ENCODE results near the gene BRD3OS.
A peak's percentile ranks its signal among the peaks of the same experiment; 100 is the strongest.

BRD3OS gene, protein sequence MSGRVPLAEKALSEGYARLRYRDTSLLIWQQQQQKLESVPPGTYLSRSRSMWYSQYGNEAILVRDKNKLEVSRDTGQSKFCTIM

DNA sequence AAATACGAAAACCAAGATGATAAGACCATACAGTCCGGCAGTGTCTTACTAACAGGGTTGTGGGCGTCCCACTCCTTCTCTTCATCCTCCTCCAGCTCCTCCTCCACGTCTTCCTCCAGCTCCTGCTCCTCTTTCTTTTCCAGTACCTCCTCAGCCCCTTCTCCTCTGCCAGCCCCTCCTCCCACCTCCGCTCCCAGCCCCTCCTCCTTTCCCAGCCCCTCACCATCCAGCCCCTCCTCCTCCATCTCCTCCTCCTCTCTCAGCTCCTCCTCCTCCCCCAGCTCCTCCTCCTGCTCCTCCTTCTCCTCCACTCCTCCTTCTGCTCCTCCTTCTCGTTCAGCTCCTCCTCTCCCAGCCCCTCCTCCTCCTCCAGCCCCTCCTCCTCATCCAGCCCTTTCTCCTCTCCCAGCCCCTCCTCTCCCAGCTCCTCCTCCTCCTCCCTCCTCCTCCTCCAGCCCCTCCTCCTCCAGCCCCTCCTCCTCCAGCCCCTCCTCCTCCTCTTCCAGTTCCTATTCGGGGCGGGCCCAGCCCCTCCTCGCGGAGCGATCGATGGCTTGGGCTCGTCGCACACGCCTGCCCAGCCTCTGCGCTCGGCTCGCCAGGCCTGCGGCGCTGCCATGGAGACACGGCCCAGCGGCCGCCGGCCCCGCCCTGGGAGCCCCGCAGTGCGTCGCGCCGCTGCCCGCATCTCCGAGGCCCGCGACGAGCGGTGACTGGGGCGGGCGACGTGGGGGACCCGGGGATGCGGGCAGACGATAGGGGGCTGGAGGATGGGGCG is at the start of gene BRD3OS:
BRD3OS (plus strand) TSS at position 654 of the 778 bp plus-strand sequence. CDS start 1,267 bp downstream, outside the sequence.
- peak; percentile 89 for DNase-seq (ENCODE audit: low read depth)

DNA sequence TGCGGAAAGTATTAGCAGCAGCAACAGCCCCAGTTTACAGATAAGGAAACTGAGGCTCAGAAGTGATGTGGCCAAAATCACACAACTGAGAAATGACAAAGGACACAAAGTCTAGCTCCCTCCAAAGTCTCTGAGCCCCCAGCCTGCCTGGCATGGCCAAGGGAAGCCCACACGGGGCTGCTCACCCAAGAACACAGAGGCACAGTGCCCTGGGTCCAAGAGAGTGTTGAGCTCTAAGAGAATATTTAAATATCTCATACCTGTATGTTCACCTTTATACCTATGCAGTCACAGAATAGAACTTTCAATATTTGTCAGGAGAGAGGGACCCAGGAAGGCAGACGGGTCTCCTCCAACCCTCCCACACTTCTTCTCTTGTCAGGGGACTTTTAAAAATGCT is 49.8 kb upstream of the BRD3OS start:
- no peak for DNase-seq (ENCODE audit: low read depth)

DNA sequence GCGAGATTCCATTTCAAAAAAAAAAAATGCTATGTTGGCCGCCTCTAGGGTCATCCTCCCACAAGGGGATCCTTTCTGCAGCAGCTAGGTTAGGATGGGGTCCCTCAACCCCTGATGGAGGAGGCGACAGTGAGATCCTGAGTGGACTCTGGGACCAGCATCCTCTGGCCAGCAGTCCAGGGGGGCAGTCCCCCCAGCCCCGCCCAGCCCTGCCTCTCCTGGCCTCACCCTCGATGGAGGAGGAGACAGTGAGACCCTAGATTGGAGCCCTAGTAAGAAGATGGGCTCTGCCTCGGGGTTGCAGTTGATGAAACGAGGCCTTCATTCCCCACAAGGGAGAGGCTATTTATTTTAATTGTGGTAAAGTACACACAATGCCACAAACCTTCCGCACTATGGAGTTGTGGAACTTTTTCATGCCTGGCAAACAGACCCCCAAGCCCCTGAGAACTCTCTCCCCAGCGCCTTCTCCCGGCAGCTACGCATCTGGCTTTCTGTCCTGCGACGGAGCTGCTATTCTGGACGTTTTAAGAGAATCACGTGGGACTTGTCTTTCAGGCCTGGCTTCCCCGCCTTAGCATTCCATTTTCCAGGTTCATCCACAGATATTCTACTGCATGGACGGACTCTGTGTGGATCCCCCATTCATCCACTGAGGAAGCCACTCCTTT is 49.0 kb upstream of the BRD3OS start:
- DNase-seq (ENCODE audit: low read depth): no peak

DNA sequence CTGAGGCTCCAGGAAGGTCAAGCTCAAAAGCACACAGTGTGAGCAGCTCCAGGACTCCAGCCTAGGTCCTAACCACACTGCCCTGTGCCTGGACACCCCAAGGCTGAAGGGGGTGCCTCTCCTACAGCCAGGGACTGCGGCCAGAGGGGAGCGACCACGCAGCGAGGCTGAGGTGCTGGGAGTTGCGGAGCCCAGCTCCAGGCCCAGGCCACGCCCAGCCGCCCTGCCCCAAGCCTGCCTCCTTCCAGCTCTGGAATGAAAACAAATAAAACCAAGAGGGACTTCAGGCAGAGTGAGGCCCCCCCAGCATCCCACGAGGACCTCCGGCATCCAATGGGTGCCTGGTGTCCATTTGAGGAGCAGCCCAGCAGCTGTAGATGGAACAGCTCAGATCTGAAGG is 48.4 kb upstream of the BRD3OS start:
- no peak for DNase-seq (ENCODE audit: low read depth)

DNA sequence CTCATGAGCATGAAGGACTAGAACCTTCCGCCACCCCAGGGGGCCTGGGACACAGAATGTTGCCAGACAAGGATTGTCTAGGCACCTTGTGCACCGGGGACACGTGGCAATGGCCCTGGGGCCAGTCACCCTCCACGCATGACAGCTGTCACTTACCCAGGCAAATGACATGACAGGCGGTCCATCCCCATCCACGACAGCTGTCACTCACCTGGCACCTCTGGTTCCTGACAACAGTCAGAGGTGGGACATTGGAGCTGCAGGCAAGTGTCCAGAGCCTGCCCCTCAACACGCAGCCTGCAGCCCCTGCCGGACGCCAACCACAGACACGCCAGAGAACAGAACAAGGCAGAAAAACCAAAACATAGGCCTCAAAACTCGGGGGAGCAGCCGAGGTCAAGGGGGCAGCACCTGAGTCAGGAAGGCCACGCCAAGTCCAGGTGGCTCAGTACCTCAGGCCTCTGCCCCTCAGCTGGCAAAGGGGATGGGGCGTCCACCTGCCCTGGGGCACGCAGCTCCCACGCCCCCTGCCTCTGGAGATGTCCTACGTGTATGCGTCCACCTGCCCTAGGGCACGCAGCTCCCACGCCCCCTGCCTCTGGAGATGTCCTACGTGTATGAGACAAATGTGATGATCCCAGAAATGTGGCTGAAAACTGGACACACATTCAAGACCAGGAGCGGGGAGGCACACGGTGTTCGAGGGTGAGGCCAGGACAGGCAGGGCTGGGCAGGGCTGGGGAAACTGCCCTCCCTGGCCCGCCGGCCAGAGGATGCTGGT is 47.7 kb upstream of the BRD3OS start:
- DNase-seq (ENCODE audit: low read depth): no peak

DNA sequence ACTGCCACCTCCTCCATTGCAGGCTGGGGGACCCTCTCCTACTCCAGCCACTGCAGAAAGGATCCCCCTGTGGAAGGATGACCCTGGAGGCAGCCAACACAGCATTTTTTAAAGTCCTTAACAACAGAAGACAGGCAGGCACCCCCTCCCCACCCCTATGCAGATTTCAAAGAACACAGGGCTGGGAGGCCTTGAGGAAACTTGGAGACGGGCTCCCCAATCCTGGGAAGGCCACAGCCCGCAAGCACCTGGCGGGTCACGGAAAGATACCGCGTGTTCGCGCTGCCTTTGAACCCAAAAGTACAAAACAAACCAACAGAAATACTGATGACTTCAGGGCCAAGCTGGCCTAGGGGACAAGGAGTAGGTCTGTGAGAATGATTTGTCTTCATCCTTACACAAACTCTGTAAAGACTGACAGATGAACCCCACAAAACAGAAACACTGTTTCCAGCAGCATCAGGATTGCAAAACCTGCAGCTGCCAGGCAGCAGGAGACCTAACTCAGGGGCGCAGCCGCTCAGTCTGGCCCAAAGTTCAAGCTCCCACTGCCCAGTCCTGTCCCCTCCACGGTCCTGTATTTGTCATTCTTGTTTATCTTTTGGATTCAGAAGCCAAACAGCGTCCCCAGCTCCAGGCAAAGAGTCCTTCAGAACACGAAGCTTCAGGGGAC is 46.9 kb upstream of the BRD3OS start:
- DNase-seq (ENCODE audit: low read depth): no peak

DNA sequence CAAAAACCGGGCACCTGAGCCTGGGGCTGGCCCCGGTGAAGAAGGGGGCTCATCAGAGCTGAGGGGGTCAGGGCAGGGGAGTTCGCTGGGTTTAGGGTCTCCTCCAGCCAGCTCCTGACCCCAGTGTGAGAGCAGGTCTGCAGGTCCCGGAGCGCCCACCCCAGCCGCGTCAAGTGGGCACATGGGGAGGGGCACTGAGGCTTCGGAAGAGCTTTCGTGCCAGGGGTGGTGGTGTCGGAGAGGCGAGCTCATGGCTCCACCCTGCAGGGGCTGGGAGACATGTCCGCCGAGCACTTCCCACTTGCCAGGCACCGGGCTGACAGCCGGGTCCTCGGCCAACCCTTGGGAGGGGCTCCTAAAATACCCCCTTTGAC is 46.4 kb upstream of the BRD3OS start:
- DNase-seq (ENCODE audit: low read depth): no peak

DNA sequence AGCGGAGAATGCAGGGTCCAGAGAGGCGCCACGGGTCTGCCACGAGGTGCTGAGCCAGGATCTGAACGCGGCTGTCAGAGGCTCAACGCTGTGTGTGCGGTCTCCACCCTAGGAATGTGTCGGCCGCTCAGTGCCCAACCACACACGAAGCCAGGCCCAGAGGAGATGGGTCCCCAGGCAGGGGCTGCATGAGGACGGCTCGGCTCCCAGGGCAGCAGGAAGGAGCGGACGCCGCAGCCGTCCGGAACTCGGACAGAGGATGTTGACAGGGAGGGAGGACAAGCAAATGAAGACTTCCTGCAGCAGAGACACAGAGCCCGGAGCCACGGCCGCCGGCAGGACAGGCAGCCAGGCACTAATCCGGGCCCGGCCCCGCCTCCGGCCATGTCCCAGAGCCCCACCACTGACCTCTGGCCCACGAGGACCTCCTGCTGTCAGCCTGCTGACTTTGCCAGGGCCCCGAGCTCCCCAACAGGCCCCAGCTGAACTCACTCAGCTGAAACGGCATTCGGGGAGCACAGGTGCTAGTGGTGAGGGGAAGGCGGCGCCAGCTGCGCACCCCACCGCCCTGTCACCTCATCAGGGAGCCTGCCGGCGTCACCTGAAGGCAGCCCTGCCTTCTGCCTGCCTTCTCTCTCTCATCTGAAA is 45.9 kb upstream of the BRD3OS start:
- DNase-seq (ENCODE audit: low read depth): no peak

DNA sequence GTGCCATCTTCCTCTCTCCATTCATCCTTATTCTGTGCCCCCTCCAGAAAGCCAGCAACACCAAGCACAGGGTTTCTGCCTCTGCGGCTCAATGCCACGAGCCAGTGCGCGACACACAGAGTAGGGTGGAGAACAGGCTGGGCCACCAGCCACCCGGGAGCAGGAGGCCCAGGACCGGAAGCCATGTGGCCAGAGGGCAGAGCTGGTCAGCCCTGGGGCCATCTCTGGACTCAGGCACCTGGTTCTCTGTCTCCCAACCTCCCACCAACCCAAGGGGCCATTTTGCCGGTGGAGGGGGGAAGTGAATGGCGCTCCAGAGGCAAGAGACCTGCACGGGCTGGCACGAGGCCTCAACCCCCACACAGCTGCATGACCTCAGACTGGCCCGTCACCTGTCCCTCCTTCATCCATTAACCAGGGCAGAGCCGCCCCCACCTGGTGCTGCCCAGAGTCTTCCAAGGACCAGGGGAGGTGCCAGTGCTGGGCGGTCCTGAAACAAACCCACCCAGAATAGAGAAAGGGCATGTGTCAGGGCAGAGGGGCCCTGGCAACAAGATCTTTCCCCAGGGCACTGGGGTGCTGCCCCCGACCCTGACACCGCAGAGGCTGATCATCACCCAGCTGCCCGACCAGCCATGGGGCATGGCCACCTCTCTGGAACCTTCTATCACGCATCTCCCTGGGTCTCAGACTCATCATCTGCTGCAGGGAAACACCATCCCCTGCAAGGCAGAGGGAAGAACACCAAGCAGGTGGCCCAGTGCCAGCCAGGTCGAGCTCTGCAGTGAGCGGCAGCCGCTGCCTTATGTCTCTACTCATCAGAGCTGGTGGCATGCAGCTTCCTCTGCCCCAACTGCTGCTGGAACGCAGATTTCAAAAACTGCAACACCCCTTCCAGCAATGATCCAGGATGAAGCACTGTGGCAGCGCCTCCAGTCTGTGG is 45.1 kb upstream of the BRD3OS start:
- no peak for DNase-seq (ENCODE audit: low read depth)

DNA sequence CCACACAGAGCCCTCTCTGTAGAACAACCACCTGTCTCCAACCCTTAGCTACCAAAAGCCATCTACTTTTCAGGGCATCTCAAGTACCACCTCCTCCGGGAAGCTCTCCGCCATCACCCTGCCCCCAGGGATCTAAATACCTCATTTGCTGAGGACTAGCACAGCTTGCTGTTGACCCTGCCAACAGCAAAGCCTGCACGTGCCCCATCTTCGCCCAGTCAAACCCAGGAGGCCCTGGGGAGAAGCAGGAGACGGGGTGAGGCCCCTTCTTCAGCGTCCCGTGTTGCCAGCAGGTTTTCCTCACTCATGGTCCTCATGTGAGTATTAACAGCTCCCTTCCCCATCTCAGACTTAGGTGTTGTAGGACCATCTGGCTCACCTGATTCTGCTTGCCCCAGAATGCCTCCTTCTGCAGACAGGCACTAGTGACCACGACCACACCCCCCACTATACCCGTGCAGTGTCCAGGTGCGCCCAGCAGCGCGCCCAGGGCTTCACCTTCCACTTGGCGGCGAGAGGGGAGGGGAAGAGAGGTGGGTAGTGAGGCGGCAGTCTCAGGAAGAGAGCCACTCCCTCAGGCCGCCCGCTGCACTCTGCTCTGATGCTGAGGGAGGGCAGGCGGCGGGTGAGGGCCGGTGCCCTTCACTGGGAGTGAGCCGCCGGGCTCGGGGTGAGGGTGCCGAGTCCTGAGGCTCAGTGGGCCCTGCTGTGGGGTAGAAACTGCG is 44.3 kb upstream of the BRD3OS start:
- no peak for DNase-seq (ENCODE audit: low read depth)

DNA sequence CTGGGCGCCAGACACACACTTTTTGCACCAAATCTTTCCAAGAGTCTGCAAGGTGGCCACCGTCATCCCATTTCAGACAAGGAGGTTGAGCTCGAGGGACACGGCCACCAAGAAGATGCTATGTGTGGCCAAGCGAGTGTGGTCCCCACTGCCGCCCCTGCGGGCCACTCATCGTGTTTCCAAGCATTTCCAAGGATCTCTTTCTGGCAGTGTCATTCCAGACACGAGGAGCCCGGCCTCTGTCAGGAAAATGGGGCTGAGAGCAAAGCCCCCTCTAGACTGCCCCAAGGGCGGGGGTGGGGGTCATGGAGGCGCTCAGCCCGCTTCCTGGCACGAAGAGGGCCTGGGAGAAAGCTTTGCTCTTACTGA is 43.7 kb upstream of the BRD3OS start:
- DNase-seq (ENCODE audit: low read depth): no peak

DNA sequence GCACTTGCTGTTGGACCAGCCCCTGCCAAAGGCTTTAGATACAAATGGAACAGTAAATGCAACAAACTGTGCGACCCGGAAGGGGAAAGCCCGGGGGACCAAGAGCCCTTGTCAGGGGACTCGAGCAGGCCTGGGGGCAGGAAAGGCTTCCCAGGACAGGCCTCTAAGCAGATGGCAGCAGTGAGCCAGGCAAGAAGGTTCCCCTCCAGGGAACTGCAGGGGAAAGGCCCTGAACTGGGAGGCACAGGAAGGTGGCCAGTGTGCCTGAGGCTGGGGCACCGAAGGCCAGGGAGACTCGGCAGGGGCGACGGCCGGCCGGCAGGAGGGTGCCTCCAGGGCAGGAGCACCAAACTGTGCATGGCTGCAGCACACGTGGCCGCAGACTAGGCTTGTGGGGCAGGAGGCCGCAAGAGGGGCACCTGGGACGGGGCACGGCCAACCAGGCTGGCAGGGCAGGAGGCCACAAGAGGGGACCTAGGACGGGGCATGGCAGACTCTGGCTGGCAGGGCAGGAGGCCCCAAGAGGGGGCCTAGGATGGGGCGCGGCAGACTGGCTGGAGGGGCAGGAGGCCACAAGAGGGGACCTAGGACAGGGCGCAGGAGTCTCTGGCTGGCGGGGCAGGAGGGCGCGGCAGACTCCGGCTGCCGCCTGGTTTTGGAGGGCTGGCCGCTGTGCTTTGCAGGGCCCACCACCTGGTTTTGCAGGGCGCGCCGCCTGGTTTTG is 43.2 kb upstream of the BRD3OS start:
- DNase-seq (ENCODE audit: low read depth): no peak

DNA sequence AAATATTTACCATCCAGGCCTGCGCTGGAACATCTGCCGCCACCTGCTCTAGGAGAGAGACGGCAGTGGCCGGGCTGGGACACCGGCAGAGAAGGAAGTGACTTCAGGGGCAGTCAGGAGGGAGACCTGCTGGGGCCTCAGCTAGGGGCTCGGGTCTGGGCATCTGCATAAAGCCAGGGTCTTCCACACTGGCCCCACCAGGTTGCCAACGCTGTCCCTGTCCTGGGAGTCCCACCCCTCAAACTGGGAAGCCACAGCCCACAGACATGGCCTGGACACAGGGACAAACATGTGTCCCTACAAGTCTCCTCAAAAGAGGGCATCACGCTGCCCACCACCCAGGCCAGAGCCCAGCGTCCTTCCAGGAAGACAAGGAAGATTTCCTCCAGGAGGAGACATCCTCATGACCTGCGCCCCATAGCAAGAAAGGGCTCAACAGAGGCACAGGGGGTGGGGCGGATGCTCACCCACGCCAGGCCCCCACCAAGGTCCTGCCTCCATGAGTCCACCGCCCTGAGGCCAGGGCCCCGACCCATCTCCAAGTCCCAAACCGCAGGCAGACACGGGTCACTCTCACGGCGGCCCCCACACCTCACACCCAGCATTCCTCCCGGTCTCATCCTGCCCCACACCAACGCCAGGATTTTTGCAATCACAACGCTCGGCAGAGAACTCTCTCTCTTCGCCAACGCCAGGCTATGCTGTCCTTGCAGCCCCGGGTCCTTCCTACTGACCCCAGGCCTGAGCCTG is 42.1 kb upstream of the BRD3OS start:
- DNase-seq (ENCODE audit: low read depth): no peak

DNA sequence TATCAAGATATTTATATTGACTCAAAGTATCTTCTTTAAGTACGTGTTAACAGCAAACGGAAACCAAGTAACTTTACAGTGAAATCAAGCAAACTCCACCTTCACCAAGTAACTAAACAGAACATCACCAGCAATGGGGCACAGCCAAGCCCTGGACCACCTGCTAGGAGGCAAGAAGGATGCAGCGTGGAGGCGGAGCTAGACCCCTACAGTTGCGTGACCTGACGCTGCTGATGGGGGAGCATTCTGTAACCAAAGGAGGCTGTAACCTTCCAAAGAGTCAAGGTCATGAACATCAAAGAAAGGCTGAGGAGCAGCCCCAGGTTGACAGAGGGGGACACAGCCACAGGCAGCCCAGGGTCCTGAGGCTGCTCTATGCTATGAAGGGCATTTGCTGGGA is 39.2 kb upstream of the BRD3OS start:
- DNase-seq (ENCODE audit: low read depth): no peak

DNA sequence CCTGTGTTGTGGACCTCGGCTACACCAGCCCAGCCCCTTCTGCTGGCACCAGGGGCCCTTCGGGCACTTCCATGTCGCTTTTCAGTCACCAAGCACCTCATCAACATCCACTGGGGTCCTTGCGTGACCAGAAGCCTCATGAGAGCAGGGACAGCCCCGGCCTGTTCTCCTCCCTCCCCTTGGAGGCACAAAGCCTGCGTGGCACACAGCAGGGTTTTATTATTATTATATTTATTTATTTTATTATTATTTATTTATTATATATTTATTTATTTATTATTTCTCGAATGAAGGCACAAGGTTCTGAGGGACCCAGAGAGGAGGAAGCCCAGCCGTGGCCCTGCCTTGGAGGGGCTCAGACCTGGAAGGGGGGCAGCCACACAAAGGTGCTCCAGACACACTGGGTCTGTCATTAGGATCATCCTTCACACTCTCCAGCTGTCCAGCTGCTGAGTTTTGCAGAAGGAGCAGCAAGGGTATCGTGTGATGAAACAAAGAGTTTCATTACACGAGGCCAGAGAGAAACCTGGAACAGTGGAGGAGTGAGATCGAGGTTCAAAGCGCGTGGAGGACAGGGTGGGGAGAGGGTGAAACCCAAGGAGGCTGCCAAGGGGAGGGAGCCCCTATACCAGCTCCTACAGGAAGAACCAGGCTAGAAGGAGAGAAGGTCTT is 38.4 kb upstream of the BRD3OS start:
- DNase-seq (ENCODE audit: low read depth): no peak

DNA sequence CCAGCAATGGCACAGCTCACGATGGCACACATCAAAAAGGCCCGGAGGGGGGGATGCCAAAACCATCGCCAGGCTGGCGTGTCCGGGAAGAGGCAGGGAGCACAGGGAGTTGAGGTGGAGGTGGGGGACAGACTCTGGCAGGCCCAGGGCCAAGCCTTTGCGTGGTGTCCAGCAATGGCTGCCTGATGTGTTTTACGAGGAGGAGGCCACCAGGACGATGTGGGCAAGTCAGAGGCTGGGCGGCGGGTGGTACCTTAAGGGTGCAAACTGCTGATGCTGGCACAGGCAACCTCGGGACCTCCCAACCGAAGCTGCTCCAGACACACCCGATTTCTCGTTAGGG is 37.9 kb upstream of the BRD3OS start:
- DNase-seq (ENCODE audit: low read depth): no peak

DNA sequence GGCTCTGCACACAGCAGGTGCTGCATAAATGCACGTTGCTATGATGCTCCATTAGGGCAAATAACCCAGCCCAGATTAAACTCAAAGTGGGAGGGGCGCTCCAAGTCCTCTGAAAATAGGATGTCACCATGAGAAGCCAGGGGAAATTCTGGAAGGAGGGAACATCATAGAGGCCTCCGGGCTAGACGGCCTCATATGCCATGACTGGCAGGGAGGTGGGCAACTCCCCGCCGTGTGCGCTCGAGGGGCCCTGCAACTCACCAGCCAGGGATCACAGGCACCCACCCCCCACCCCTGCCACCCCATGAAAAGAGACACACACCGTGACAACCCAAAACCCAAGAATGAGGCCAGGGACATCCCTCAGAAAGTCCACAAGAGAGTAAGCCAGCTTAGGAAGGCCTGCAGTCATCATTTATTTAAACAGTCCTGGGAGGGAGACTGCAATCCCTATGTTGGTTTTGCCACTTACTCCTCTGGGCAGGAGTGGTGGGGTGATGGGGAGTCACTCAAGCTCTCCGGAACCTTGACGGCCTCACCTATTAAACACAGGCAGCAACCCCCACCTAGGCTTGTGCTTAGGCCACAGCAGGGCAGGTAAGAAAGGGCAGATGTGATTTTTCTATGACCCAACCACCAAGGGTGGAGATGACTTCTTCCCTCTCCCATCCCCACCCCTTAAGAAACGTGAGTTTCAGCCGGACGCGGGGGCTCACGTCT is 37.2 kb upstream of the BRD3OS start:
- DNase-seq (ENCODE audit: low read depth): no peak
